Measurements from ENCODE around the gene DMRT2. TPM values are rescaled to one million over a fixed set of nuclear protein-coding genes. Genes with fewer than 3 reads are reported as not detected.

DMRT2 gene
- total and polyA plus RNA-seq, 2 donors (not counting 3 experiments of a cell fraction or from before 2014, with no cell fraction given): not detected

GRCh38 chr9:1049641-1050040 is 516 bp upstream of the DMRT2 start:
- BruUV-seq (replicated peaks): no TSS peak
- H3K9me1 ChIP-seq (replicated peaks; ENCODE audit: control insufficient read depth, extremely low read depth, insufficient read depth, low read length): no peaks in the 10 kb centered on the region
- FAIRE-seq (no peak), DNase-seq (ENCODE audit: low read depth, low spot score) (no peak)
- no peaks in the 10 kb centered on the region for H3K9me3 ChIP-seq (replicated peaks; ENCODE audit: control insufficient read depth, insufficient read depth, low read length)
- H3K9ac ChIP-seq (replicated peaks; ENCODE audit: extremely low read depth, insufficient read depth, low read length): no peak overlapping the region
- no peak overlapping the region for H3K4me3 ChIP-seq (replicated peaks in 1 of 3; ENCODE audit: insufficient read depth in 1 of 3, low read depth in 1 of 3, low read length in 3 of 3)
- no peak overlapping the region for H3K27ac ChIP-seq (ENCODE audit: insufficient read depth, low read depth, low read length)
- TF ChIP-seq CTCF (IDR thresholded peaks at IDR 0.05; ENCODE audit: extremely low read depth in 1 of 2, insufficient read depth in 1 of 2, low read depth in 1 of 2, low read length in 2 of 2) (no peak), MAX (IDR thresholded peaks at IDR 0.05; ENCODE audit: insufficient read depth, insufficient read length) (no peak), MYC (IDR thresholded peaks at IDR 0.05; ENCODE audit: low read depth, low read length) (no peak), FOS (IDR thresholded peaks at IDR 0.05; ENCODE audit: borderline replicate concordance, insufficient read depth, low read length) (no peak)
- peaks cover 84 to 99% of the 10 kb centered on the region in 2 experiments for H3K27me3 ChIP-seq (ENCODE audit: control insufficient read depth in 2 of 2, insufficient read depth in 2 of 2, low read length in 2 of 2)
- ChIA-PET CTCF (no interaction called here), POLR2A (no interaction called here)
- no peak overlapping the region for H3K4me2 ChIP-seq (ENCODE audit: insufficient read depth, low read length)
- no peaks in the 10 kb centered on the region for H4K20me1 ChIP-seq (replicated peaks; ENCODE audit: control insufficient read depth, extremely low read depth, insufficient read depth, low read length)
- H3K4me1 ChIP-seq (ENCODE audit: control insufficient read depth, extremely low read depth, insufficient read depth, low read length): no peaks in the 10 kb centered on the region
- dilution Hi-C loops (cut with MboI; ENCODE audit: extremely low pct_ligation_motif_present, low sequenced_read_pairs): no loop called here
- H3K79me2 ChIP-seq (ENCODE audit: control insufficient read depth, insufficient read depth, low read length): no peaks in the 10 kb centered on the region
- H2AFZ ChIP-seq (ENCODE audit: low read depth, low read length): no peak overlapping the region
- intact Hi-C loops (cut with micrococcal nuclease): no loop called here
- no peaks in the 10 kb centered on the region for H3K36me3 ChIP-seq (ENCODE audit: control insufficient read depth in 2 of 2, extremely low read depth in 1 of 2, insufficient read depth in 2 of 2, low read length in 2 of 2)

- Histone ChIP-seq H3K4me2 (ENCODE audit: insufficient read depth, low read length) (no peak overlapping the region), H2AFZ (ENCODE audit: low read depth, low read length) (no peak overlapping the region), H3K4me3 (replicated peaks in 1 of 3; ENCODE audit: insufficient read depth in 1 of 3, low read depth in 1 of 3, low read length in 3 of 3) (no peak overlapping the region), H3K79me2 (ENCODE audit: control insufficient read depth, insufficient read depth, low read length) (no peaks in the 10 kb centered on the region), H3K9ac (replicated peaks; ENCODE audit: extremely low read depth, insufficient read depth, low read length) (no peak overlapping the region), H3K4me1 (ENCODE audit: control insufficient read depth, extremely low read depth, insufficient read depth, low read length) (no peaks in the 10 kb centered on the region), H3K36me3 (ENCODE audit: control insufficient read depth in 2 of 2, extremely low read depth in 1 of 2, insufficient read depth in 2 of 2, low read length in 2 of 2) (no peaks in the 10 kb centered on the region), H3K9me3 (replicated peaks; ENCODE audit: control insufficient read depth, insufficient read depth, low read length) (no peaks in the 10 kb centered on the region), H4K20me1 (replicated peaks; ENCODE audit: control insufficient read depth, extremely low read depth, insufficient read depth, low read length) (no peaks in the 10 kb centered on the region), H3K9me1 (replicated peaks; ENCODE audit: control insufficient read depth, extremely low read depth, insufficient read depth, low read length) (no peaks in the 10 kb centered on the region), H3K27me3 (ENCODE audit: control insufficient read depth in 2 of 2, insufficient read depth in 2 of 2, low read length in 2 of 2) (peaks cover 74 to 84% of the 10 kb centered on the region in 2 experiments), H3K27ac (ENCODE audit: insufficient read depth, low read depth, low read length) (no peak overlapping the region)
- ChIA-PET CTCF (no interaction called here), POLR2A (no interaction called here)
- FAIRE-seq (no peak), DNase-seq (ENCODE audit: low read depth, low spot score) (no peak)
- TF ChIP-seq JUN (IDR thresholded peaks at IDR 0.05; ENCODE audit: borderline replicate concordance, insufficient read depth, insufficient read length, low read depth): no peak
- BruUV-seq (replicated peaks): no TSS peak
- dilution Hi-C loops (cut with MboI; ENCODE audit: extremely low pct_ligation_motif_present, low sequenced_read_pairs) (no loop called here), intact Hi-C loops (cut with micrococcal nuclease) (no loop called here)
These were observed 1.0 kb downstream of the DMRT2 start for GRCh38 chr9:1051210-1051583.
